ENCODE measurements around the gene KCNJ15. TPM values are rescaled to one million over a fixed set of nuclear protein-coding genes. Genes with fewer than 3 reads are reported as not detected.

Gene KCNJ15
- total RNA-seq, 1 donor from 2014 or later: 2.2 TPM

GRCh38 chr21:38354231-38354630, 97.4 kb downstream of the KCNJ15 start:
- Mint-ChIP-seq H3K27ac (ENCODE audit: unreplicated experiment) (no peak overlapping the region), H3K9me3 (ENCODE audit: unreplicated experiment) (peaks cover 13% of the 10 kb centered on the region), H3K27me3 (ENCODE audit: low read depth, unreplicated experiment) (peaks cover 5% of the 10 kb centered on the region), H3K36me3 (ENCODE audit: low read depth, unreplicated experiment) (no peaks in the 10 kb centered on the region), H3K4me1 (ENCODE audit: low read depth, unreplicated experiment) (peaks cover 31% of the 10 kb centered on the region), H3K4me3 (ENCODE audit: unreplicated experiment) (no peak overlapping the region)
- TF ChIP-seq EZH2 (IDR thresholded peaks at IDR 0.05; ENCODE audit: insufficient read depth, low read length) (no peak), CTCF (IDR thresholded peaks at IDR 0.05; ENCODE audit: insufficient read depth, low read depth, low read length) (no peak)
- Histone ChIP-seq H3K27ac (ENCODE audit: low read depth, low read length) (no peak overlapping the region), H3K27me3 (ENCODE audit: insufficient read depth, low read length) (peaks cover 2% of the 10 kb centered on the region), H4K20me1 (ENCODE audit: insufficient read depth, low read length) (no peaks in the 10 kb centered on the region), H3K4me3 (ENCODE audit: insufficient read depth, low read depth, low read length) (no peak overlapping the region), H3K4me2 (ENCODE audit: low read length) (no peak overlapping the region), H2AFZ (ENCODE audit: low read depth, low read length) (no peak overlapping the region), H3K9ac (ENCODE audit: low read length) (no peak overlapping the region), H3K4me1 (ENCODE audit: insufficient read depth, low read length) (peaks cover 35% of the 10 kb centered on the region), H3K9me3 (ENCODE audit: insufficient read depth, low read depth, low read length) (no peaks in the 10 kb centered on the region), H3K36me3 (ENCODE audit: insufficient read depth, low read length) (no peaks in the 10 kb centered on the region), H3K79me2 (ENCODE audit: insufficient read depth, low read length) (no peaks in the 10 kb centered on the region)
- no peak for DNase-seq (ENCODE audit: low read depth)
- no peak for FAIRE-seq

DNA sequence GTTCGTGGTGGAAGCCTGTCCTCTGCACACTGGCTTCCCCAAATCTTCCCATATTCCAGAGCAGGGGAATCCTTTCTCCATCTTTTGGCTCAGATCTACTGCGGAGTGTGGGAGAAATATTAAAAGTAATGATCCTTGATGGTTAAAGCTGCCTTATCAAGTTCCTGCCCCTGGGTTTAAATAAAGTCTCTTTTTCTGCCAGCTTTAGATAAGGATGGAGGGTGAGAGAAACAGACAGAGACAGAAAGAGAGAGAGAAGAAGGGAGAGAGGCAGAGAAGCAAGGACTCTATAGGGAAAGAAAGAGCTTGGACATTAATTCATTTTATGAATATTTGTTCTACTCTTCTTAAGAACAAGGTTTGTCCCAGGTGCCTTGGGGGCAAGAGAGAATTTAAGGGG, 98.0 kb downstream of the KCNJ15 start:
- no peaks in the 10 kb centered on the region for H4K20me1 ChIP-seq (ENCODE audit: insufficient read depth, low read length)
- H3K36me3 Mint-ChIP-seq (ENCODE audit: low read depth, unreplicated experiment): no peaks in the 10 kb centered on the region
- peaks cover 13% of the 10 kb centered on the region for H3K9me3 Mint-ChIP-seq (ENCODE audit: unreplicated experiment)
- peaks cover 2% of the 10 kb centered on the region for H3K27me3 ChIP-seq (ENCODE audit: insufficient read depth, low read length)
- no peaks in the 10 kb centered on the region for H3K79me2 ChIP-seq (ENCODE audit: insufficient read depth, low read length)
- H3K9ac ChIP-seq (ENCODE audit: low read length): no peak overlapping the region
- H3K4me3 Mint-ChIP-seq (ENCODE audit: unreplicated experiment): no peak overlapping the region
- DNase-seq (ENCODE audit: low read depth) (no peak), FAIRE-seq (no peak)
- H3K4me3 ChIP-seq (ENCODE audit: insufficient read depth, low read depth, low read length): no peak overlapping the region
- H3K4me1 ChIP-seq (ENCODE audit: insufficient read depth, low read length): peaks cover 30% of the 10 kb centered on the region
- H2AFZ ChIP-seq (ENCODE audit: low read depth, low read length): no peak overlapping the region
- H3K9me3 ChIP-seq (ENCODE audit: insufficient read depth, low read depth, low read length): no peaks in the 10 kb centered on the region
- no peak overlapping the region for H3K4me2 ChIP-seq (ENCODE audit: low read length)
- peaks cover 9% of the 10 kb centered on the region for H3K27me3 Mint-ChIP-seq (ENCODE audit: low read depth, unreplicated experiment)
- no peak overlapping the region for H3K27ac ChIP-seq (ENCODE audit: low read depth, low read length)
- no peaks in the 10 kb centered on the region for H3K36me3 ChIP-seq (ENCODE audit: insufficient read depth, low read length)
- peaks cover 29% of the 10 kb centered on the region for H3K4me1 Mint-ChIP-seq (ENCODE audit: low read depth, unreplicated experiment)
- no peak for TF ChIP-seq EZH2 (IDR thresholded peaks at IDR 0.05; ENCODE audit: insufficient read depth, low read length)
- TF ChIP-seq CTCF (IDR thresholded peaks at IDR 0.05; ENCODE audit: insufficient read depth, low read depth, low read length): no peak
- no peak overlapping the region for H3K27ac Mint-ChIP-seq (ENCODE audit: unreplicated experiment)

DNA sequence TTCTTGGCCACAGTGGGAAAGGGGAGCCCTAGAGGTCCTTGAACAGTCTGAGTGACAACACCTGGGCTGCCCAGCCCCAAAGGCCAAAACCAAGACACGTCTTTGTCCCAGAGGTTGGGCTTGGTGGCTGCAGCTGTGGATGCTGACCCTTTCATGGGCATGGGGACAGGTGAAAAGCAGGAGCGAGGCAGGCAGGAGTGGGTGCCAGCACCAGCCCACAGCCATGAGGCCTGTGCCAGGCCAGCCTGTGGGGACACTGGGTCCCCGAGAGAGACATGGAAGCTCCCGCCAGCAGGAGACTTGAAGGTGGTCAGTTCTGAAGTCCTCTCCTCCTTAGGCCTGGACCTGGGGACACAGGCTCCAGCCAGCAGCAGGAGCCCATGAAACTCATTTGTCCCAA, 98.6 kb downstream of the KCNJ15 start:
- no peaks in the 10 kb centered on the region for H3K79me2 ChIP-seq (ENCODE audit: insufficient read depth, low read length)
- no peaks in the 10 kb centered on the region for H4K20me1 ChIP-seq (ENCODE audit: insufficient read depth, low read length)
- no peaks in the 10 kb centered on the region for H3K36me3 ChIP-seq (ENCODE audit: insufficient read depth, low read length)
- H3K4me3 ChIP-seq (ENCODE audit: insufficient read depth, low read depth, low read length): no peak overlapping the region
- H2AFZ ChIP-seq (ENCODE audit: low read depth, low read length): no peak overlapping the region
- Mint-ChIP-seq H3K4me3 (ENCODE audit: unreplicated experiment) (no peak overlapping the region), H3K36me3 (ENCODE audit: low read depth, unreplicated experiment) (no peaks in the 10 kb centered on the region), H3K27ac (ENCODE audit: unreplicated experiment) (no peak overlapping the region), H3K9me3 (ENCODE audit: unreplicated experiment) (peaks cover 8% of the 10 kb centered on the region), H3K4me1 (ENCODE audit: low read depth, unreplicated experiment) (peaks cover 23% of the 10 kb centered on the region), H3K27me3 (ENCODE audit: low read depth, unreplicated experiment) (peaks cover 16% of the 10 kb centered on the region)
- FAIRE-seq (no peak), DNase-seq (ENCODE audit: low read depth) (no peak)
- H3K4me2 ChIP-seq (ENCODE audit: low read length): no peak overlapping the region
- H3K9me3 ChIP-seq (ENCODE audit: insufficient read depth, low read depth, low read length): no peaks in the 10 kb centered on the region
- no peak for TF ChIP-seq CTCF (IDR thresholded peaks at IDR 0.05; ENCODE audit: insufficient read depth, low read depth, low read length)
- TF ChIP-seq EZH2 (IDR thresholded peaks at IDR 0.05; ENCODE audit: insufficient read depth, low read length): no peak
- H3K4me1 ChIP-seq (ENCODE audit: insufficient read depth, low read length): peaks cover 25% of the 10 kb centered on the region
- no peak overlapping the region for H3K9ac ChIP-seq (ENCODE audit: low read length)
- H3K27ac ChIP-seq (ENCODE audit: low read depth, low read length): no peak overlapping the region
- H3K27me3 ChIP-seq (ENCODE audit: insufficient read depth, low read length): peaks cover 4% of the 10 kb centered on the region

Measured in astrocyte (in vitro differentiated cells and primary cell).